B cell (primary cell): ENCODE data around the gene ZBTB40.

Experiments
- CTCF ChIP-seq: fragments of 200-600 bp; IDR thresholded peaks from one replicate; pipeline ENCODE4 v1.8.0; 2022; ENCODE audit warnings: antibody characterized with exemption, mild to moderate bottlenecking
- EZH2 ChIP-seq: IDR thresholded peaks from 2 replicates; pipeline ENCODE4 v1.6.1; 2012; ENCODE audit warnings: borderline replicate concordance, low read depth, mild to moderate bottlenecking, moderate library complexity, low read length; ENCODE audit not compliant: insufficient read depth, poor library complexity, severe bottlenecking

DNA sequence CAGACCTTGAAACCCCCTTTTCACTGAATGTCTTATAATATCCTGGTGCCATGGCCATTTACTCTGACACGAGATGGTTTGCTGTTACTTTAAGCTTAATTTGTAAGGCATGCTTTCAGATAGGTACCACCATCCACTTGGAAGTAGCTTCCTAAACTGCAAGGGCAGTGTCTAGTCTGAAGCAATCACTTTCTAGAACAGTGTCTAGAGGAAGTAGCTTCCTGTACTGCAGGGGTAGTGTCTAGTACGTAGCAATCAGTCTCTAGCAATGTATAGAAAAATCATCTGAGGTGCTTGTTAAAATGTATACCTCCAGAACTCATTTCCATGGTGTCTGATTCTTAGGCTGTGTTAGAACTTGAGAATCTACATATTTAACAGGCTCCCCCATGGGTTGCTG lies 42.5 kb downstream of the ZBTB40 start:
- TF ChIP-seq CTCF (no peak), EZH2 (no peak)
